Gastroesophageal sphincter (tissue), 3 donors: ENCODE measurements around the gene ARL16.

ENCODE experiments used
- POLR2AphosphoS5 ChIP-seq: sonication (generic); formaldehyde crosslinking; IDR thresholded peaks from one replicate; pipeline ENCODE4 v1.6.1; 2017; ENCODE audit warnings: antibody characterized with exemption
- TF ChIP-seq, protein P1 (sequence below), 4 experiments: fragments of 200-600 bp in 2 of 4; fragments of 450-650 bp in 2 of 4; sonication (generic) in 1 of 4; IDR thresholded peaks; one replicate each; pipeline ENCODE4 v1.5.1; 2017 to 2019; ENCODE audit warnings: antibody characterized with exemption in 4 of 4, mild to moderate bottlenecking in 2 of 4, moderate library complexity in 2 of 4

- TF ChIP-seq, protein P1, sequence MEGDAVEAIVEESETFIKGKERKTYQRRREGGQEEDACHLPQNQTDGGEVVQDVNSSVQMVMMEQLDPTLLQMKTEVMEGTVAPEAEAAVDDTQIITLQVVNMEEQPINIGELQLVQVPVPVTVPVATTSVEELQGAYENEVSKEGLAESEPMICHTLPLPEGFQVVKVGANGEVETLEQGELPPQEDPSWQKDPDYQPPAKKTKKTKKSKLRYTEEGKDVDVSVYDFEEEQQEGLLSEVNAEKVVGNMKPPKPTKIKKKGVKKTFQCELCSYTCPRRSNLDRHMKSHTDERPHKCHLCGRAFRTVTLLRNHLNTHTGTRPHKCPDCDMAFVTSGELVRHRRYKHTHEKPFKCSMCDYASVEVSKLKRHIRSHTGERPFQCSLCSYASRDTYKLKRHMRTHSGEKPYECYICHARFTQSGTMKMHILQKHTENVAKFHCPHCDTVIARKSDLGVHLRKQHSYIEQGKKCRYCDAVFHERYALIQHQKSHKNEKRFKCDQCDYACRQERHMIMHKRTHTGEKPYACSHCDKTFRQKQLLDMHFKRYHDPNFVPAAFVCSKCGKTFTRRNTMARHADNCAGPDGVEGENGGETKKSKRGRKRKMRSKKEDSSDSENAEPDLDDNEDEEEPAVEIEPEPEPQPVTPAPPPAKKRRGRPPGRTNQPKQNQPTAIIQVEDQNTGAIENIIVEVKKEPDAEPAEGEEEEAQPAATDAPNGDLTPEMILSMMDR (IDR thresholded peaks at IDR 0.05), result no peak
- no peak for TF ChIP-seq POLR2AphosphoS5
These were observed 13.9 kb upstream of the ARL16 start for GRCh38 chr17:81697261-81698044.
